OCI-LY3 (cell line): Measurements from ENCODE around the gene RFC3.

Experiments used
- H2AFZ ChIP-seq: fragments of 200-600, 300-600 bp; shearing (Covaris generic); 2 replicates; pipeline ENCODE4 v1.6.0; 2014; ENCODE audit warnings: antibody characterized with exemption, low read depth, low read length
- H3K27ac ChIP-seq: fragments of 200-600, 300-600 bp; sonication (generic); 2 replicates; pipeline ENCODE4 v1.5.1; 2014; ENCODE audit warnings: mild to moderate bottlenecking, low read length, moderate library complexity, mixed read lengths
- H3K27me3 ChIP-seq: fragments of 200-600, 300-600 bp; sonication (generic); 2 replicates; pipeline ENCODE4 v1.6.1; 2014; ENCODE audit warnings: low read depth, low read length, mixed read lengths
- H3K36me3 ChIP-seq: fragments of 200-600, 300-600 bp; sonication (generic); replicated peaks from 2 replicates; pipeline ENCODE3; 2014; ENCODE audit warnings: low read depth, low read length, mixed read lengths
- H3K4me1 ChIP-seq: fragments of 300-600, 200-600 bp; sonication (generic); 2 replicates; pipeline ENCODE4 v1.6.1; 2014; ENCODE audit warnings: low read length, mixed read lengths
- H3K4me2 ChIP-seq: fragments of 200-600, 300-600 bp; sonication (generic); 2 replicates; pipeline ENCODE4 v1.6.1; 2014; ENCODE audit warnings: low read length, mixed read lengths
- H3K4me3 ChIP-seq: fragments of 300-600, 200-600 bp; sonication (generic); 2 replicates; pipeline ENCODE4 v1.5.1; 2014; ENCODE audit warnings: antibody characterized with exemption, mild to moderate bottlenecking, low read length, moderate library complexity
- H3K79me2 ChIP-seq: fragments of 300-600, 200-600 bp; shearing (Covaris generic); 2 replicates; pipeline ENCODE4 v1.6.1; 2014; ENCODE audit warnings: mild to moderate bottlenecking, low read length, mixed read lengths
- H3K9ac ChIP-seq: fragments of 300-600, 200-600 bp; shearing (Covaris generic); 2 replicates; pipeline ENCODE4 v1.6.0; 2014; ENCODE audit warnings: mild to moderate bottlenecking, low read length, moderate library complexity
- H3K9me3 ChIP-seq: fragments of 200-600, 300-600 bp; shearing (Covaris generic); 2 replicates; pipeline ENCODE4 v1.6.1; 2014; ENCODE audit warnings: low read length, mixed read lengths; ENCODE audit not compliant: insufficient read depth
- H4K20me1 ChIP-seq: fragments of 200-600, 300-600 bp; sonication (generic); 2 replicates; pipeline ENCODE4 v1.6.1; 2016; ENCODE audit warnings: low read length, mixed read lengths; ENCODE audit not compliant: insufficient read depth
- CTCF ChIP-seq: fragments of 200-600, 300-600 bp; sonication (generic); IDR thresholded peaks from 2 replicates; pipeline ENCODE4 v1.5.1; 2014; ENCODE audit warnings: antibody characterized with exemption, low read length, low read depth
- EZH2phosphoT487 ChIP-seq: fragments of 200-600 bp; shearing (Covaris generic); IDR thresholded peaks from 2 replicates; pipeline ENCODE4 v1.6.1; 2018; ENCODE audit warnings: antibody characterized with exemption, mixed run types, low read depth

The RFC3 gene

GRCh38 chr13:33789739-33790138 is 28.2 kb upstream of the RFC3 start:
- TF ChIP-seq EZH2phosphoT487: no peak
- TF ChIP-seq CTCF: no peak
- Histone ChIP-seq H2AFZ (no peak overlapping the region), H3K4me3 (no peak overlapping the region), H4K20me1 (no peaks in the 10 kb centered on the region), H3K9ac (no peak overlapping the region), H3K27ac (no peak overlapping the region), H3K79me2 (no peaks in the 10 kb centered on the region), H3K27me3 (no peaks in the 10 kb centered on the region), H3K9me3 (0 out of 2 replicates have a peak, but pooled peaks cover 2% of the 10 kb centered on the region), H3K36me3 (no peaks in the 10 kb centered on the region), H3K4me1 (peaks cover 21% of the 10 kb centered on the region), H3K4me2 (no peak overlapping the region)

- Histone ChIP-seq H3K36me3 (no peaks in the 10 kb centered on the region), H3K9ac (no peak overlapping the region), H4K20me1 (no peaks in the 10 kb centered on the region), H3K27ac (no peak overlapping the region), H2AFZ (no peak overlapping the region), H3K27me3 (no peaks in the 10 kb centered on the region), H3K9me3 (no peaks in the 10 kb centered on the region), H3K79me2 (no peaks in the 10 kb centered on the region), H3K4me3 (no peak overlapping the region), H3K4me1 (peaks cover 15% of the 10 kb centered on the region), H3K4me2 (no peak overlapping the region)
- TF ChIP-seq CTCF (no peak), EZH2phosphoT487 (no peak)
Observed at GRCh38 chr13:33793726-33794125, 24.2 kb upstream of the RFC3 start.

GRCh38 chr13:33794576-33794975 is 23.4 kb upstream of the RFC3 start:
- Histone ChIP-seq H4K20me1 (no peaks in the 10 kb centered on the region), H3K79me2 (no peaks in the 10 kb centered on the region), H3K36me3 (no peaks in the 10 kb centered on the region), H2AFZ (no peak overlapping the region), H3K9ac (no peak overlapping the region), H3K9me3 (no peaks in the 10 kb centered on the region), H3K27me3 (no peaks in the 10 kb centered on the region), H3K4me2 (no peak overlapping the region), H3K4me1 (peaks cover 15% of the 10 kb centered on the region), H3K4me3 (no peak overlapping the region), H3K27ac (no peak overlapping the region)
- TF ChIP-seq CTCF (no peak), EZH2phosphoT487 (no peak)

GRCh38 chr13:33796095-33796494 is 21.9 kb upstream of the RFC3 start:
- H3K36me3 ChIP-seq: no peaks in the 10 kb centered on the region
- H3K4me3 ChIP-seq: no peak overlapping the region
- H4K20me1 ChIP-seq: no peaks in the 10 kb centered on the region
- H3K4me1 ChIP-seq: peaks cover 18% of the 10 kb centered on the region
- no peak overlapping the region for H3K27ac ChIP-seq
- H3K4me2 ChIP-seq: no peak overlapping the region
- no peak overlapping the region for H3K9ac ChIP-seq
- no peak for TF ChIP-seq EZH2phosphoT487
- no peak for TF ChIP-seq CTCF
- no peak overlapping the region for H2AFZ ChIP-seq
- H3K9me3 ChIP-seq: no peaks in the 10 kb centered on the region
- H3K27me3 ChIP-seq: peaks cover 3% of the 10 kb centered on the region; the same call in 1 of the 2 replicates
- no peaks in the 10 kb centered on the region for H3K79me2 ChIP-seq
